HepG2 (cell line): Measurements from ENCODE around the gene PTGDR2. TPM values are rescaled to one million over a fixed set of nuclear protein-coding genes. Genes with fewer than 3 reads are reported as not detected.

Experiments
- FLYWCH1 ChIP-seq: sonication (generic); formaldehyde crosslinking; IDR thresholded peaks from 2 replicates; pipeline ENCODE4 v1.8.1; 2023; ENCODE audit warnings: mild to moderate bottlenecking, missing genetic modification reagents
- FOXA3 ChIP-seq: IDR thresholded peaks from 2 replicates; pipeline ENCODE4 v1.6.1; 2016; ENCODE audit warnings: missing genetic modification reagents, missing compliant biosample characterization
- FOXK2 ChIP-seq: fragments of 450-650 bp; IDR thresholded peaks from 2 replicates; pipeline ENCODE4 v1.6.1; 2016
- FOXP1 ChIP-seq, 2 experiments: fragments of 450-650 bp in 1 of 2; IDR thresholded peaks; 2 replicates each; pipeline ENCODE4 v1.6.1; 2017 to 2018; ENCODE audit warnings: antibody characterized with exemption in 1 of 2
- FOXP4 ChIP-seq: sonication (generic); formaldehyde crosslinking; IDR thresholded peaks from 2 replicates; pipeline ENCODE4 v1.4.0; 2020; ENCODE audit warnings: missing genetic modification reagents
- HDAC2 ChIP-seq: sonication (generic); formaldehyde crosslinking; IDR thresholded peaks from 2 replicates; pipeline ENCODE4 v1.4.0; 2020; ENCODE audit warnings: missing genetic modification reagents
- KDM5A ChIP-seq: fragments of 200-600 bp; sonication (generic); IDR thresholded peaks from 2 replicates; pipeline ENCODE4 v1.7.0; 2018; ENCODE audit warnings: antibody characterized with exemption, mild to moderate bottlenecking, low read length, borderline replicate concordance
- KLF12 ChIP-seq: sonication (generic); formaldehyde crosslinking; IDR thresholded peaks from 2 replicates; pipeline ENCODE4 v1.4.0; 2020; ENCODE audit warnings: missing genetic modification reagents, borderline replicate concordance
- MBNL3 ChIP-seq: fragments of 250-450 bp; sonication (Bioruptor Pico); conservative IDR thresholded peaks from 2 replicates; pipeline ENCODE4 v1.8.0; 2022; ENCODE audit warnings: mild to moderate bottlenecking, inconsistent platforms
- MXI1 ChIP-seq: IDR thresholded peaks from 3 replicates; pipeline ENCODE4 v1.6.1; 2012; ENCODE audit warnings: low read depth, low read length, inconsistent platforms, borderline replicate concordance
- RAD51 ChIP-seq: fragments of 450-650 bp; IDR thresholded peaks from 2 replicates; pipeline ENCODE4 v1.6.1; 2016; ENCODE audit warnings: borderline replicate concordance
- RFX3 ChIP-seq: IDR thresholded peaks from 2 replicates; pipeline ENCODE4 v1.6.1; 2016; ENCODE audit warnings: missing biosample characterization, missing genetic modification reagents
- SALL2 ChIP-seq: sonication (generic); formaldehyde crosslinking; IDR thresholded peaks from 2 replicates; pipeline ENCODE4 v1.8.1; 2023; ENCODE audit warnings: mild to moderate bottlenecking, missing genetic modification reagents, inconsistent platforms
- SIX4 ChIP-seq: sonication (generic); formaldehyde crosslinking; IDR thresholded peaks from 2 replicates; pipeline ENCODE4 v1.4.0; 2020; ENCODE audit warnings: missing genetic modification reagents
- SNAI1 ChIP-seq: sonication (generic); formaldehyde crosslinking; IDR thresholded peaks from 2 replicates; pipeline ENCODE4 v1.5.0; 2020; ENCODE audit warnings: mild to moderate bottlenecking, missing genetic modification reagents, borderline replicate concordance
- SRY ChIP-seq: sonication (generic); formaldehyde crosslinking; IDR thresholded peaks from 2 replicates; pipeline ENCODE4 v1.8.0; 2022; ENCODE audit warnings: mild to moderate bottlenecking, missing genetic modification reagents
- TFE3 ChIP-seq: IDR thresholded peaks from 2 replicates; pipeline ENCODE4 v1.6.1; 2016
- ZFP82 ChIP-seq: sonication (generic); formaldehyde crosslinking; IDR thresholded peaks from 2 replicates; pipeline ENCODE4 v1.5.1; 2020; ENCODE audit warnings: mild to moderate bottlenecking, missing genetic modification reagents, borderline replicate concordance
- ZNF256 ChIP-seq: sonication (generic); formaldehyde crosslinking; conservative IDR thresholded peaks from 2 replicates; pipeline ENCODE4 v1.4.0; 2020; ENCODE audit warnings: missing genetic modification reagents
- ZNF557 ChIP-seq: sonication (generic); formaldehyde crosslinking; IDR thresholded peaks from 2 replicates; pipeline ENCODE4 v1.4.0; 2020; ENCODE audit warnings: missing genetic modification reagents
- ZNF839 ChIP-seq: sonication (generic); formaldehyde crosslinking; IDR thresholded peaks from 2 replicates; pipeline ENCODE4 v1.4.0; 2020; ENCODE audit warnings: missing genetic modification reagents, mild to moderate bottlenecking, borderline replicate concordance
- polyA plus RNA-seq, 8 experiments: library from polyadenylated mRNA; depleted of rRNA in 3 of 8; stranded (reverse) in 7 of 8; unstranded in 1 of 8; fragments of >200 nt; fragmentation: Illumina TruSeq in 4 of 8; extraction: Trizol in 4 of 8; gene quantifications; 2 replicates each; pipeline versions ENCODE4 v1.2.1 to v1.2.3, GENCODE V29; 2011 to 2016; ENCODE audit warnings: low read depth in 4 of 8, missing spikeins in 1 of 8, mixed read lengths in 1 of 8; ENCODE audit not compliant: insufficient read depth in 1 of 8
- total RNA-seq, 5 experiments: library from RNA; depleted of rRNA; stranded (reverse); fragments of >200 nt; fragmentation: Illumina TruSeq; extraction: Trizol; gene quantifications; 2 replicates each; pipeline ENCODE4 v1.2.3, GENCODE V29; 2016; ENCODE audit warnings: low read depth in 1 of 5
- TF ChIP-seq, protein P1 (sequence below): IDR thresholded peaks from 2 replicates; pipeline ENCODE4 v1.6.1; 2016; ENCODE audit warnings: missing compliant biosample characterization, missing genetic modification reagents, borderline replicate concordance
- TF ChIP-seq, protein P2 (sequence below): sonication (generic); formaldehyde crosslinking; IDR thresholded peaks from 2 replicates; pipeline ENCODE4 v1.8.1; 2022; ENCODE audit warnings: low read depth, mild to moderate bottlenecking, missing genetic modification reagents

Gene PTGDR2
- total and polyA plus RNA-seq, 2 of the 13 experiments (the other 11 are each of a cell fraction or from before 2014, with no cell fraction given), result 1.9 to 2.5 TPM

DNA sequence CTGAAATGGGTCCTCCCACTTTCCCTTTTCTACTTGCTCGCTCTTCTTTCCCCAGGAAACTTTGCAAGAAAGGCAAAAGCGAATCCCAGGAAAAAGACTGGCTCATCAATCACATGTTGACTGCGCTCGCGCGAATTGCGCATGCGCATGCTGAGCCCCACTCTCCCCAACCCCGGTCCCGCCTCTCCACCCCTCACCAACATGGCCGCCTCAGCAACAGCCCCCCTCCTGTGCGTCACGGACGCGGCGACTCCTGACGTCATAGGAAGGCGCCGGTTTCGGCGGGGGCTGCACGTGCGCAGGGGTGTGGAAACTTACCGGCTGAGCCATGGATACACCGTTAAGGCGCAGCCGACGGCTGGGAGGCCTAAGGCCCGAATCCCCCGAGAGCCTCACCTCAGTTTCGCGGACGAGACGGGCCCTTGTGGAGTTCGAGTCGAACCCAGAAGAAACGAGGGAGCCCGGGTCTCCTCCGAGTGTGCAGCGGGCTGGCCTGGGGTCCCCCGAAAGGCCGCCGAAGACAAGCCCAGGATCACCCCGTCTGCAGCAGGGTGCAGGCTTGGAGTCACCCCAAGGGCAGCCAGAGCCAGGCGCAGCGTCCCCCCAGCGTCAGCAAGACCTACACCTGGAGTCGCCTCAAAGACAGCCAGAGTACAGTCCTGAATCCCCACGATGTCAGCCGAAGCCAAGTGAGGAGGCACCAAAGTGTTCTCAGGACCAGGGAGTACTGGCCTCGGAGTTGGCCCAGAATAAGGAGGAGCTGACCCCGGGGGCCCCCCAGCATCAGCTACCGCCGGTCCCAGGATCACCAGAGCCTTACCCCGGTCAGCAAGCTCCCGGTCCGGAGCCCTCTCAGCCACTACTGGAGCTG is 13.7 kb downstream of the PTGDR2 start, which contains the start of gene CCDC86 (continued):
- TF ChIP-seq, protein P1, sequence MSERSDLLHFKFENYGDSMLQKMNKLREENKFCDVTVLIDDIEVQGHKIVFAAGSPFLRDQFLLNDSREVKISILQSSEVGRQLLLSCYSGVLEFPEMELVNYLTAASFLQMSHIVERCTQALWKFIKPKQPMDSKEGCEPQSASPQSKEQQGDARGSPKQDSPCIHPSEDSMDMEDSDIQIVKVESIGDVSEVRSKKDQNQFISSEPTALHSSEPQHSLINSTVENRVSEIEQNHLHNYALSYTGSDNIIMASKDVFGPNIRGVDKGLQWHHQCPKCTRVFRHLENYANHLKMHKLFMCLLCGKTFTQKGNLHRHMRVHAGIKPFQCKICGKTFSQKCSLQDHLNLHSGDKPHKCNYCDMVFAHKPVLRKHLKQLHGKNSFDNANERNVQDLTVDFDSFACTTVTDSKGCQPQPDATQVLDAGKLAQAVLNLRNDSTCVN, result peak; percentile 82; the same call in 1 of the 2 replicates
- TF ChIP-seq, protein P2, sequence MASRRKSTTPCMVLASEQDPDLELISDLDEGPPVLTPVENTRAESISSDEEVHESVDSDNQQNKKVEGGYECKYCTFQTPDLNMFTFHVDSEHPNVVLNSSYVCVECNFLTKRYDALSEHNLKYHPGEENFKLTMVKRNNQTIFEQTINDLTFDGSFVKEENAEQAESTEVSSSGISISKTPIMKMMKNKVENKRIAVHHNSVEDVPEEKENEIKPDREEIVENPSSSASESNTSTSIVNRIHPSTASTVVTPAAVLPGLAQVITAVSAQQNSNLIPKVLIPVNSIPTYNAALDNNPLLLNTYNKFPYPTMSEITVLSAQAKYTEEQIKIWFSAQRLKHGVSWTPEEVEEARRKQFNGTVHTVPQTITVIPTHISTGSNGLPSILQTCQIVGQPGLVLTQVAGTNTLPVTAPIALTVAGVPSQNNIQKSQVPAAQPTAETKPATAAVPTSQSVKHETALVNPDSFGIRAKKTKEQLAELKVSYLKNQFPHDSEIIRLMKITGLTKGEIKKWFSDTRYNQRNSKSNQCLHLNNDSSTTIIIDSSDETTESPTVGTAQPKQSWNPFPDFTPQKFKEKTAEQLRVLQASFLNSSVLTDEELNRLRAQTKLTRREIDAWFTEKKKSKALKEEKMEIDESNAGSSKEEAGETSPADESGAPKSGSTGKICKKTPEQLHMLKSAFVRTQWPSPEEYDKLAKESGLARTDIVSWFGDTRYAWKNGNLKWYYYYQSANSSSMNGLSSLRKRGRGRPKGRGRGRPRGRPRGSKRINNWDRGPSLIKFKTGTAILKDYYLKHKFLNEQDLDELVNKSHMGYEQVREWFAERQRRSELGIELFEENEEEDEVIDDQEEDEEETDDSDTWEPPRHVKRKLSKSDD, result peak; percentile 100
- TF ChIP-seq FLYWCH1 (CRISPR knock-in tag) (no peak), SIX4 (CRISPR knock-in tag) (peak; percentile 78), FOXP4 (CRISPR knock-in tag) (peak; percentile 74), FOXK2 (peak; percentile 87), SNAI1 (CRISPR knock-in tag) (no peak; the same call in 1 of the 2 replicates), SRY (peak; percentile 83; the same call in 1 of the 2 replicates), ZNF839 (CRISPR knock-in tag) (no peak), FOXP1 (IDR thresholded peaks at IDR 0.05) (no peak), FOXP1 (CRISPR knock-in tag; IDR thresholded peaks at IDR 0.05) (peak; percentile 50; the same call in 1 of the 2 replicates), SALL2 (CRISPR knock-in tag) (peak; percentile 89), KDM5A (peak; percentile 97), ZNF557 (no peak), RFX3 (CRISPR knock-in tag) (no peak), MXI1 (peak; percentile 99), RAD51 (no peak), HDAC2 (CRISPR knock-in tag) (peak; percentile 92), MBNL3 (no peak), ZFP82 (CRISPR knock-in tag) (no peak), FOXA3 (CRISPR knock-in tag) (peak; percentile 80), ZNF256 (CRISPR knock-in tag) (no peak), TFE3 (CRISPR knock-in tag) (peak; percentile 78; the same call in 1 of the 2 replicates), KLF12 (CRISPR knock-in tag) (peak; percentile 89; the same call in 1 of the 2 replicates)
